HCT116 (cell line): ENCODE results near the gene FOXA1. TPM values are rescaled to one million over a fixed set of nuclear protein-coding genes. Genes with fewer than 3 reads are reported as not detected.

ENCODE experiments used
- ATAC-seq: fragments of 200-7000 bp; cut with Tn5 transposase; 2 replicates; pipeline ENCODE4 v1.9.1; 2020; ENCODE audit warnings: mild to moderate bottlenecking, moderate library complexity
- BruUV-seq: library from RNA; stranded (reverse); fragments of 400-500 nt; replicated peaks from 2 replicates; lab custom pipeline; 2021; lab: Mats Ljungman, UMichigan
- CTCF ChIA-PET: fragments of 300-600 bp; sonication (Branson Sonifier 250); formaldehyde crosslinking; loops from one replicate; lab custom pipeline; 2021; ENCODE audit warnings: antibody characterized with exemption; lab: Charles Lee
- POLR2A ChIA-PET: fragments of 300-600, 350-600 bp; sonication (Branson Sonifier 250); formaldehyde crosslinking; loops from one replicate; lab custom pipeline; 2021; ENCODE audit warnings: antibody characterized with exemption; lab: Charles Lee
- RAD21 ChIA-PET, 2 experiments: fragments of 300-600 bp; sonication (Branson Sonifier 250); formaldehyde crosslinking; loops; one replicate each; lab custom pipeline; 2023; ENCODE audit warnings: low total read pairs in 2 of 2; ENCODE audit not compliant: uncharacterized antibody in 2 of 2, unreplicated experiment in 2 of 2, low non-redundant PET in 1 of 2; lab: Charles Lee
- DNase-seq: peaks from one replicate; pipeline ENCODE4 v3.0.0-alpha.2; 2010; ENCODE audit warnings: low read depth, low spot score
- H2AFZ ChIP-seq: fragments of 200-600 bp; shearing (Covaris generic), sonication (generic); 2 replicates; pipeline ENCODE4 v1.6.1; 2017; ENCODE audit warnings: low read depth, mixed run types, mixed read lengths, antibody characterized with exemption, low read length; ENCODE audit not compliant: poor library complexity, severe bottlenecking
- H3K27ac ChIP-seq: 2 replicates; pipeline ENCODE4 v1.5.1; 2012; ENCODE audit warnings: low read depth, low read length
- H3K27me3 ChIP-seq: fragments of 200-600 bp; sonication (generic); 2 replicates; pipeline ENCODE4 v1.6.1; 2016; ENCODE audit warnings: mixed run types, low read length, mixed read lengths; ENCODE audit not compliant: insufficient read depth
- H3K36me3 ChIP-seq, 2 experiments: fragments of 200-500 bp in 1 of 2; fragments of 200-600 bp in 1 of 2; sonication (Bioruptor generic) in 1 of 2; sonication (generic) in 1 of 2; 2 replicates each; pipeline versions ENCODE4 v1.5.1 to v1.6.1; 2014 to 2016; ENCODE audit warnings: low read length in 2 of 2, inconsistent platforms in 1 of 2, mixed read lengths in 1 of 2, mixed run types in 1 of 2; ENCODE audit not compliant: insufficient read depth in 2 of 2, control insufficient read depth in 1 of 2
- H3K4me1 ChIP-seq, 2 experiments: fragments of 200-600 bp in 1 of 2; sonication (generic) in 1 of 2; 2 replicates each; pipeline versions ENCODE4 v1.5.1 to v1.6.1; 2012 to 2017; ENCODE audit warnings: low read length in 2 of 2, inconsistent platforms in 1 of 2, mild to moderate bottlenecking in 1 of 2, mixed read lengths in 1 of 2, mixed run types in 1 of 2, moderate library complexity in 1 of 2; ENCODE audit not compliant: insufficient read depth in 2 of 2, control insufficient read depth in 1 of 2
- H3K4me2 ChIP-seq: fragments of 200-600 bp; sonication (generic); 2 replicates; pipeline ENCODE4 v1.6.1; 2017; ENCODE audit warnings: mixed run types, low read length, mixed read lengths
- H3K4me3 ChIP-seq, 2 experiments: fragments of 200-600 bp in 1 of 2; sonication (generic) in 1 of 2; replicated peaks in 1 of 2; 2 replicates each; pipeline ENCODE4 v1.5.1; 2011 to 2016; ENCODE audit warnings: low read length in 2 of 2, control low read depth in 1 of 2, low read depth in 1 of 2, mild to moderate bottlenecking in 1 of 2, mixed read lengths in 1 of 2, mixed run types in 1 of 2
- H3K79me2 ChIP-seq: fragments of 200-600 bp; sonication (generic); 2 replicates; pipeline ENCODE4 v1.6.1; 2017; ENCODE audit warnings: mild to moderate bottlenecking, mixed run types, low read length, moderate library complexity, mixed read lengths; ENCODE audit not compliant: insufficient read depth
- H3K9ac ChIP-seq: fragments of 200-600 bp; sonication (generic); 2 replicates; pipeline ENCODE4 v1.6.1; 2016; ENCODE audit warnings: low read length, mixed read lengths
- H3K9me2 ChIP-seq: fragments of 200-600 bp; sonication (generic), shearing (Covaris generic); 2 replicates; pipeline ENCODE4 v1.6.1; 2017; ENCODE audit warnings: mixed run types, mild to moderate bottlenecking, moderate library complexity; ENCODE audit not compliant: insufficient read depth
- H3K9me3 ChIP-seq, 2 experiments: fragments of 200-500 bp in 1 of 2; fragments of 200-600 bp in 1 of 2; sonication (Bioruptor generic) in 1 of 2; sonication (generic) in 1 of 2; 2 replicates each; pipeline ENCODE4 v1.6.1; 2014 to 2017; ENCODE audit warnings: low read length in 2 of 2, mixed read lengths in 2 of 2, inconsistent platforms in 1 of 2, low read depth in 1 of 2, mild to moderate bottlenecking in 1 of 2, mixed run types in 1 of 2, moderate library complexity in 1 of 2; ENCODE audit not compliant: control insufficient read depth in 1 of 2, insufficient read depth in 1 of 2
- H4K20me1 ChIP-seq: fragments of 200-600 bp; sonication (generic), shearing (Covaris generic); 2 replicates; pipeline ENCODE4 v1.6.1; 2017; ENCODE audit warnings: mixed run types, mild to moderate bottlenecking, moderate library complexity; ENCODE audit not compliant: insufficient read depth
- ELF1 ChIP-seq: IDR thresholded peaks from 2 replicates; pipeline ENCODE4 v1.6.1; 2012; ENCODE audit warnings: low read depth, borderline replicate concordance
- EZH2phosphoT487 ChIP-seq: fragments of 200-600 bp; IDR thresholded peaks from 2 replicates; pipeline ENCODE4 v1.6.1; 2018; ENCODE audit warnings: antibody characterized with exemption, borderline replicate concordance
- FOSL1 ChIP-seq: IDR thresholded peaks from 2 replicates; pipeline ENCODE4 v1.6.1; 2012; ENCODE audit warnings: low read depth
- POLR2AphosphoS5 ChIP-seq: IDR thresholded peaks from 2 replicates; pipeline ENCODE4 v1.6.1; 2011; ENCODE audit warnings: mild to moderate bottlenecking, low read depth, low read length, moderate library complexity
- RAD21 ChIP-seq: IDR thresholded peaks from 2 replicates; pipeline ENCODE4 v1.6.1; 2012; ENCODE audit warnings: low read depth, mild to moderate bottlenecking
- SIN3A ChIP-seq: IDR thresholded peaks from 2 replicates; pipeline ENCODE4 v1.6.1; 2012; ENCODE audit warnings: low read depth
- SRF ChIP-seq: IDR thresholded peaks from 2 replicates; pipeline ENCODE4 v1.6.1; 2012; ENCODE audit warnings: low read depth
- TCF7L2 ChIP-seq: IDR thresholded peaks from 2 replicates; pipeline ENCODE4 v1.7.0; 2011; ENCODE audit warnings: borderline replicate concordance, inconsistent platforms; ENCODE audit not compliant: insufficient read depth, insufficient read length; ENCODE audit errors: extremely low read depth
- YY1 ChIP-seq: IDR thresholded peaks from 2 replicates; pipeline ENCODE4 v1.6.1; 2011; ENCODE audit warnings: low read length, low read depth, moderate library complexity, mild to moderate bottlenecking; ENCODE audit not compliant: insufficient replicate concordance; ENCODE audit errors: extremely low read depth
- intact Hi-C: fragments of 100-400 bp; cut with micrococcal nuclease; formaldehyde crosslinking; loops from 2 replicates; pipeline ENCODE4 v1.10.0; 2022
- total RNA-seq: library from RNA; stranded (reverse); gene quantifications from one replicate; pipeline ENCODE4 v1.2.1, GENCODE V29; 2021; ENCODE audit not compliant: unreplicated experiment
- TF ChIP-seq, protein P1 (sequence below), 3 experiments: fragments of 200-600 bp in 1 of 3; sonication (generic) in 1 of 3; IDR thresholded peaks in 2 of 3; conservative IDR thresholded peaks in 1 of 3; 2 replicates each; pipeline ENCODE4 v1.5.1; 2012 to 2017; ENCODE audit warnings: low read depth in 2 of 3, low read length in 2 of 3, antibody characterized with exemption in 1 of 3, borderline replicate concordance in 1 of 3, control low read depth in 1 of 3, mild to moderate bottlenecking in 1 of 3, mixed read lengths in 1 of 3, mixed run types in 1 of 3, moderate library complexity in 1 of 3; ENCODE audit not compliant: insufficient read depth in 1 of 3
- TF ChIP-seq, protein P2 (sequence below): IDR thresholded peaks from 2 replicates; pipeline ENCODE4 v1.6.1; 2012

FOXA1 gene
- total RNA-seq, 1 experiment from 2014 or later: 1.3 TPM

DNA sequence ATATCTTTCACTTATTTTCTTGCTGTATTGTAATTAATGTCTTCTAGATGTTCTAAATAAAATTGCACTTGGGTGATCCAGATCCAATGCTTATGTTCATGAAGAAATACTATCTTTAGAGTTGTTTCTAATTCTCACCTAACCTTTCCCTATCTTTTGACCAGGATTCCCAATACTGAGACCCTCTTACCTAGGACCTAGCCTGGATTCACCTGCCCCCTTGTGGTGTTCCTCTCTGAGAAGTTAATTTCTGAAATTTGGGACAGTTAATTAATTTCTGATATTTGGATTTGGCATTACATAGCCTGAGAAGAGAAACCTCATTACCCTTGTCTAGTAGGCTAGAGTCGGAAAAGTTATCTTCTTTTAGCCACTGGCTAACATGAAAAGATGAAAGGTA is 29.5 kb downstream of the FOXA1 start:
- intact Hi-C loops: loop anchor here (1.0 kb wide), 1 partner anchor 319 kb away; no protein-coding TSS in a partner anchor
- Histone ChIP-seq H3K79me2 (no peaks in the 10 kb centered on the region), H3K4me1 (no peaks in the 10 kb centered on the region), H4K20me1 (no peaks in the 10 kb centered on the region), H3K9me2 (no peaks in the 10 kb centered on the region), H2AFZ (no peak overlapping the region), H3K4me2 (no peak overlapping the region), H3K9me3 (no peaks in the 10 kb centered on the region), H3K27ac (no peak overlapping the region), H3K9ac (no peak overlapping the region), H3K27me3 (no peaks in the 10 kb centered on the region), H3K4me3 (no peak overlapping the region), H3K36me3 (no peaks in the 10 kb centered on the region)
- no TSS peak for BruUV-seq
- ChIA-PET RAD21 (no interaction called here), POLR2A (no interaction called here), CTCF (no interaction called here)
- no peak for TF ChIP-seq FOSL1
- TF ChIP-seq RAD21: peak; percentile 44
- no peak for TF ChIP-seq TCF7L2
- no peak for TF ChIP-seq EZH2phosphoT487
- TF ChIP-seq, protein P1, sequence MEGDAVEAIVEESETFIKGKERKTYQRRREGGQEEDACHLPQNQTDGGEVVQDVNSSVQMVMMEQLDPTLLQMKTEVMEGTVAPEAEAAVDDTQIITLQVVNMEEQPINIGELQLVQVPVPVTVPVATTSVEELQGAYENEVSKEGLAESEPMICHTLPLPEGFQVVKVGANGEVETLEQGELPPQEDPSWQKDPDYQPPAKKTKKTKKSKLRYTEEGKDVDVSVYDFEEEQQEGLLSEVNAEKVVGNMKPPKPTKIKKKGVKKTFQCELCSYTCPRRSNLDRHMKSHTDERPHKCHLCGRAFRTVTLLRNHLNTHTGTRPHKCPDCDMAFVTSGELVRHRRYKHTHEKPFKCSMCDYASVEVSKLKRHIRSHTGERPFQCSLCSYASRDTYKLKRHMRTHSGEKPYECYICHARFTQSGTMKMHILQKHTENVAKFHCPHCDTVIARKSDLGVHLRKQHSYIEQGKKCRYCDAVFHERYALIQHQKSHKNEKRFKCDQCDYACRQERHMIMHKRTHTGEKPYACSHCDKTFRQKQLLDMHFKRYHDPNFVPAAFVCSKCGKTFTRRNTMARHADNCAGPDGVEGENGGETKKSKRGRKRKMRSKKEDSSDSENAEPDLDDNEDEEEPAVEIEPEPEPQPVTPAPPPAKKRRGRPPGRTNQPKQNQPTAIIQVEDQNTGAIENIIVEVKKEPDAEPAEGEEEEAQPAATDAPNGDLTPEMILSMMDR (IDR thresholded peaks at IDR 0.05 in 2 of 3, conservative IDR thresholded peaks at IDR 0.05 in 1 of 3; ENCODE audit: borderline replicate concordance in 1 of 3, insufficient read depth in 1 of 3, low read depth in 2 of 3, low read length in 2 of 3): peak; percentile 22 to 55 (median 37); a peak in 5 of 6 replicates
- no peak for TF ChIP-seq YY1
- TF ChIP-seq ELF1: no peak
- TF ChIP-seq SIN3A: no peak
- no peak for TF ChIP-seq SRF
- no peak for TF ChIP-seq POLR2AphosphoS5
- TF ChIP-seq, protein P2, sequence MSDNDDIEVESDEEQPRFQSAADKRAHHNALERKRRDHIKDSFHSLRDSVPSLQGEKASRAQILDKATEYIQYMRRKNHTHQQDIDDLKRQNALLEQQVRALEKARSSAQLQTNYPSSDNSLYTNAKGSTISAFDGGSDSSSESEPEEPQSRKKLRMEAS: no peak
- DNase-seq: no peak
- no peak for ATAC-seq
